Smooth muscle cell (in vitro differentiated cells): ENCODE results near the gene TNNC1. TPM values are rescaled to one million over a fixed set of nuclear protein-coding genes. Genes with fewer than 3 reads are reported as not detected.

Experiments
- DNase-seq: peaks from one replicate; lab custom pipeline; 2025; ENCODE audit not compliant: unreplicated experiment; lab: John Stamatoyannopoulos, UW
- H2AFZ ChIP-seq: fragments of 200-600 bp; sonication (generic); 2 replicates; pipeline ENCODE4 v1.6.0; 2016; ENCODE audit warnings: antibody characterized with exemption, low read depth, mild to moderate bottlenecking
- H3F3A ChIP-seq: fragments of 200-600 bp; sonication (generic); 2 replicates; pipeline ENCODE4 v1.6.0; 2017; ENCODE audit warnings: antibody characterized with exemption, low read depth
- H3K27ac ChIP-seq: fragments of 200-600 bp; sonication (generic); 2 replicates; pipeline ENCODE4 v1.5.1; 2016; ENCODE audit warnings: low read depth, mild to moderate bottlenecking
- H3K27me3 ChIP-seq: fragments of 200-600 bp; sonication (generic); 2 replicates; pipeline ENCODE4 v1.6.1; 2016; ENCODE audit warnings: low read depth, mild to moderate bottlenecking
- H3K36me3 ChIP-seq: fragments of 200-600 bp; sonication (generic); 2 replicates; pipeline ENCODE4 v1.5.1; 2016; ENCODE audit warnings: low read depth
- H3K4me1 ChIP-seq: fragments of 200-600 bp; sonication (generic); 2 replicates; pipeline ENCODE4 v1.5.1; 2016; ENCODE audit warnings: low read depth
- H3K4me2 ChIP-seq: fragments of 200-600 bp; sonication (generic); 2 replicates; pipeline ENCODE4 v1.6.0; 2016; ENCODE audit warnings: mild to moderate bottlenecking
- H3K4me3 ChIP-seq: fragments of 200-600 bp; sonication (generic); 2 replicates; pipeline ENCODE4 v1.5.1; 2016; ENCODE audit warnings: mild to moderate bottlenecking
- H3K79me2 ChIP-seq: fragments of 200-600 bp; sonication (generic); 2 replicates; pipeline ENCODE4 v1.6.0; 2016; ENCODE audit warnings: low read depth, mild to moderate bottlenecking
- H3K9ac ChIP-seq: fragments of 200-600 bp; sonication (generic); 2 replicates; pipeline ENCODE4 v1.6.0; 2016; ENCODE audit warnings: low read depth
- H3K9me3 ChIP-seq: fragments of 200-600 bp; sonication (generic); replicated peaks from 2 replicates; pipeline ENCODE4 v1.5.1; 2016; ENCODE audit warnings: low read depth
- H4K20me1 ChIP-seq: fragments of 200-600 bp; sonication (generic); 2 replicates; pipeline ENCODE4 v1.6.0; 2016; ENCODE audit warnings: low read depth
- WGBS: methylation state at CpG from one replicate; pipeline ENCODE4 v1.1.7; 2016; ENCODE audit warnings: low lambda C conversion rate; 5-methylcytosine and 5-hydroxymethylcytosine counted together
- polyA plus RNA-seq: library from polyadenylated mRNA; unstranded; fragments of >200 nt; fragmentation: Nextera tagmentation; extraction: Ambion mirVana; gene quantifications from 2 replicates; pipeline ENCODE4 v1.2.1, GENCODE V29; 2016
- total RNA-seq: library from RNA; depleted of rRNA; stranded (reverse); fragments of >200 nt; gene quantifications from 2 replicates; pipeline ENCODE4 v1.2.3, GENCODE V29; 2014
- TF ChIP-seq, protein P1 (sequence below): fragments of 200-600 bp; sonication (generic); IDR thresholded peaks from 2 replicates; pipeline ENCODE4 v1.5.1; 2017; ENCODE audit warnings: borderline replicate concordance, mild to moderate bottlenecking, antibody characterized with exemption; ENCODE audit not compliant: insufficient read depth, poor library complexity, severe bottlenecking

Gene TNNC1
- total and polyA plus RNA-seq, 2 experiments from 2014 or later: 5.1 to 5.9 TPM

DNA sequence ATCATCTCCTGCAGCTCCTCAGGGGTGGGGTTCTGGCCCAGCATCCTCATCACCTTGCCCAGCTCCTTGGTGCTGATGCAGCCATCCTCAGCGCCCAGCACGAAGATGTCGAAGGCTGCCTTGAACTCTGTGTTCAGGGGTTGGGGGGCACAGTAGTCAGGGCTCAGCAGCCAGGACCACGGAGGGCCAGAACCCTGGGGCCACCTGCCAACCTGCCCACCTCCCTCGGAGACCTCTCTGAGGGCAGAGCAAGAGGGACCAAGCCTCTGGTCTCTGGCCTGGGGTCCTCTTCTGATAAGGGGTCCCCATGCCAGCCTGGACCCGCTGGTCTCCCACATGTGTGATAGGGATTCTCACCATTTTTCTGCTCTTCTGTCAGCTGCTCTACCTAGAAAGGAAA lies 1.7 kb downstream of the TNNC1 start:
- H3K9ac ChIP-seq: no peak overlapping the region
- DNase-seq: no peak
- no peaks in the 10 kb centered on the region for H3K9me3 ChIP-seq
- H3K27ac ChIP-seq: no peak overlapping the region
- peaks cover 12% of the 10 kb centered on the region for H3K4me1 ChIP-seq
- no peak overlapping the region for H3K4me2 ChIP-seq
- TF ChIP-seq, protein P1, sequence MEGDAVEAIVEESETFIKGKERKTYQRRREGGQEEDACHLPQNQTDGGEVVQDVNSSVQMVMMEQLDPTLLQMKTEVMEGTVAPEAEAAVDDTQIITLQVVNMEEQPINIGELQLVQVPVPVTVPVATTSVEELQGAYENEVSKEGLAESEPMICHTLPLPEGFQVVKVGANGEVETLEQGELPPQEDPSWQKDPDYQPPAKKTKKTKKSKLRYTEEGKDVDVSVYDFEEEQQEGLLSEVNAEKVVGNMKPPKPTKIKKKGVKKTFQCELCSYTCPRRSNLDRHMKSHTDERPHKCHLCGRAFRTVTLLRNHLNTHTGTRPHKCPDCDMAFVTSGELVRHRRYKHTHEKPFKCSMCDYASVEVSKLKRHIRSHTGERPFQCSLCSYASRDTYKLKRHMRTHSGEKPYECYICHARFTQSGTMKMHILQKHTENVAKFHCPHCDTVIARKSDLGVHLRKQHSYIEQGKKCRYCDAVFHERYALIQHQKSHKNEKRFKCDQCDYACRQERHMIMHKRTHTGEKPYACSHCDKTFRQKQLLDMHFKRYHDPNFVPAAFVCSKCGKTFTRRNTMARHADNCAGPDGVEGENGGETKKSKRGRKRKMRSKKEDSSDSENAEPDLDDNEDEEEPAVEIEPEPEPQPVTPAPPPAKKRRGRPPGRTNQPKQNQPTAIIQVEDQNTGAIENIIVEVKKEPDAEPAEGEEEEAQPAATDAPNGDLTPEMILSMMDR: no peak
- H3K4me3 ChIP-seq: no peak overlapping the region
- WGBS: 98% methylated on average over 6 of the region's 6 CpGs
- H4K20me1 ChIP-seq: peaks cover 6% of the 10 kb centered on the region
- peaks cover 16% of the 10 kb centered on the region for H3K79me2 ChIP-seq
- no peaks in the 10 kb centered on the region for H3K27me3 ChIP-seq
- no peaks in the 10 kb centered on the region for H3F3A ChIP-seq
- H3K36me3 ChIP-seq: no peaks in the 10 kb centered on the region
- H2AFZ ChIP-seq: no peak overlapping the region

DNA sequence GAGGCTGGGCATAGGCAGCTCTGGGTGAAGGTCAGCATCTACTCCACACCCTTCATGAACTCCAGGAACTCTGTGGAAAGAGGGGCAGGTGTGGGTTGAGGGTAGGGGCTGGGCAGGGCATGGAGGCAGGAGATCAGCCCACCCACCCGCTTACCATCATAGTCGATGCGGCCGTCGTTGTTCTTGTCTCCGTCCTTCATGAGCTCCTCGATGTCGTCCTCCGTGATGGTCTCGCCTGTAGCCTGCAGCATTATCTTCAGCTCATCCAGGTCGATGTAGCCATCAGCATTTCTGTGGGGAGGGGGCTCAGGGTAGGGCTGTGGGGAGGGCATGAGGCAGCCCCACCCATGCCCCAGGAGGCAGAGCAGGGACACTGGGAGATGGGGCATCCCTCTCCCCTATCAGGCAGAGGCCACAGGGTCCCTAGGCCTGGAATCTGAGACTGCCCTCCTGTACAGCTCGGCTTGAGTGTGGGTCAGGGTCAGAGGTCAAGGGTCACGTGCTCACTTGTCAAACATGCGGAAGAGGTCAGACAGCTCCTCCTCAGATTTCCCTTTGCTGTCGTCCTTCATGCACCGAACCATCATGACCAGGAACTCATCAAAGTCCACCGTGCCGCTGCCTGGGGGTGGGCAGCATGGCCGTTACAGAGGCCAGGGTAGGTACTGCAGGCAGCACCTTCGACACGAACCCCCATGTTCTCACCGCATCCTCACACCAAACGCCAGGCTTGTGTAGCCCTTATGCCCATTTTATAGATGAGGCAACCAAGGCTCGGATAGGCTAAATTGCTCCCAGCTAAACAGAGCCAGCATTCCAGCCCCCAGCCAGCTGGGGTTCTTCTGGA lies 2.4 kb downstream of the TNNC1 start:
- 94% methylated on average over 24 of the region's 24 CpGs for WGBS
- no peak overlapping the region for H3K4me2 ChIP-seq
- no peak overlapping the region for H3K4me3 ChIP-seq
- DNase-seq: no peak
- no peaks in the 10 kb centered on the region for H3K9me3 ChIP-seq
- H3F3A ChIP-seq: no peaks in the 10 kb centered on the region
- no peaks in the 10 kb centered on the region for H4K20me1 ChIP-seq
- no peaks in the 10 kb centered on the region for H3K36me3 ChIP-seq
- no peak overlapping the region for H3K27ac ChIP-seq
- no peaks in the 10 kb centered on the region for H3K27me3 ChIP-seq
- TF ChIP-seq, protein P1: no peak
- no peak overlapping the region for H3K9ac ChIP-seq
- no peak overlapping the region for H2AFZ ChIP-seq
- H3K4me1 ChIP-seq: peaks cover 8% of the 10 kb centered on the region
- H3K79me2 ChIP-seq: peaks cover 10% of the 10 kb centered on the region

DNA sequence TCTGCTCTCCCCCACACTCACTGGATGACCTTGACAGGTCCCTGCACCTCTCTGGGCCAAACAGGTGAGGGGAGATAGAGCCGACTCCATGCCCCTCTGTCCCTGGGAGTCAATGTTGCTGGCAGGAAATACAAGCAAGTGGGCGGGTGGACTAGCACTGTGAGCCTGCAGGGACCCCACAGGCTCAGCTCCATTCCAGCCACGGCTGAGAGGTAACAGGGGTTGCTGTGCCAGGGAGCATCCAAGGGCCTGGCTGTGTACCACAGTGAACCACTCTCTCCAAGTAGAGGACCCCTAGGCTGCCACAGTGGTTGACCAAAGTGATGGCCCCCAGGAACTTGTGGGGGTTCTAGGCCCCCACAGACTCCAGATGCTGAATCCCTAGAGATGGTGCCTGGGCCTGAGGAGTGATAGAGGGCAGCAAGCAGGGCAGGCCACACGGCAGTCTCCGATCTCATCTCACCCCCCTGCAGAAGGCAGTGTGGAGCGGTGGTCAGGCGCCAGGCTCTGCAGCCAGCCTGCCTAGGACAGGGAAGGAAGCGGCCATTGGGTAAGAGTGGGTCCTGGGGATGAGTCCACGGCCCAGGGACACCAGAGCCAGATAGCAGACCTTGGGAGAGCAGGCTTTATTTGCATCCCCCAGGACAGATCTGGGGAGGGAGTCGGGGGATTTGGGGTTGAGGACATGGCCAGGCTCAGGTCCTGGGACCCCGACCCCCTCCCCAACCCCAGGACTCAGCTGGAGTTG lies 3.2 kb downstream of the TNNC1 start:
- no peak overlapping the region for H3K9ac ChIP-seq
- WGBS: 92% methylated on average over 11 of the region's 11 CpGs
- H3K4me2 ChIP-seq: no peak overlapping the region

More for the DNA sequence above, 3.2 kb downstream of the TNNC1 start:
- Histone ChIP-seq H3K4me1 (peaks cover 8% of the 10 kb centered on the region), H3K36me3 (no peaks in the 10 kb centered on the region), H3K79me2 (peaks cover 2% of the 10 kb centered on the region), H3K27me3 (no peaks in the 10 kb centered on the region), H3K9me3 (no peaks in the 10 kb centered on the region), H3K4me3 (no peak overlapping the region), H3F3A (no peaks in the 10 kb centered on the region), H3K27ac (no peak overlapping the region), H4K20me1 (no peaks in the 10 kb centered on the region), H2AFZ (no peak overlapping the region)
- DNase-seq: no peak
- TF ChIP-seq, protein P1: no peak
